Ovary (tissue), 9 donors: Measurements from ENCODE around the gene LRRC71. TPM values are rescaled to one million over a fixed set of nuclear protein-coding genes. Genes with fewer than 3 reads are reported as not detected.

ENCODE experiments used
- DNase-seq, 5 donors: peaks; one replicate each; pipeline ENCODE4 v3.0.0-alpha.2; 2019 to 2020
- H3K27ac ChIP-seq, 2 donors: fragments of 200-600 bp; one replicate each; pipeline versions ENCODE4 v1.5.1 to v1.8.0; 2019 to 2022
- H3K27me3 ChIP-seq: fragments of 200-600 bp; one replicate; pipeline ENCODE4 v1.8.0; 2022
- H3K36me3 ChIP-seq: fragments of 200-600 bp; sonication (generic); one replicate; pipeline ENCODE4 v1.5.1; 2019
- H3K4me1 ChIP-seq: one replicate; pipeline ENCODE4 v1.8.1; 2013; ENCODE audit warnings: mild to moderate bottlenecking, moderate library complexity; ENCODE audit not compliant: insufficient read depth
- H3K4me3 ChIP-seq: fragments of 200-600 bp; sonication (generic); one replicate; pipeline ENCODE4 v1.5.1; 2017
- H3K9me3 ChIP-seq, 2 donors: fragments of 200-600 bp in 1 of 2; sonication (generic) in 1 of 2; one replicate each; pipeline versions ENCODE4 v1.5.1 to v1.8.1; 2013 to 2019; ENCODE audit warnings: mild to moderate bottlenecking in 1 of 2, moderate library complexity in 1 of 2
- EP300 ChIP-seq: sonication (generic); formaldehyde crosslinking; IDR thresholded peaks from one replicate; pipeline ENCODE4 v1.6.1; 2017; ENCODE audit warnings: antibody characterized with exemption
- POLR2A ChIP-seq: fragments of 450-650 bp; IDR thresholded peaks from one replicate; pipeline ENCODE4 v1.6.1; 2017; ENCODE audit warnings: antibody characterized with exemption, mild to moderate bottlenecking, moderate library complexity
- WGBS, 3 donors: extraction: QIAGEN DNeasy Blood & Tissue Kit in 1 of 3; methylation state at CpG; one replicate each; pipeline versions ENCODE4 v1.1.5 to v1.1.7; 2013 to 2017; 5-methylcytosine and 5-hydroxymethylcytosine counted together
- intact Hi-C, 4 donors: fragments of 100-400 bp; cut with DNase I; formaldehyde crosslinking; loops; one replicate each; pipeline versions ENCODE4 v1.11.0 to v1.15.1; 2022 to 2023
- polyA plus RNA-seq, 2 donors: library from polyadenylated mRNA; stranded (reverse); fragments of 200-250 nt in 1 of 2; fragments of 350-450 nt in 1 of 2; fragmentation: Illumina TruSeq in 1 of 2; extraction: RNeasy Lipid Tissue Mini Kit (QIAGEN cat#74804) in 1 of 2; gene quantifications; one replicate each; pipeline ENCODE4 v1.2.3, GENCODE V29; 2013 to 2014
- total RNA-seq, 7 donors: library from RNA; depleted of rRNA in 2 of 7; stranded (reverse); fragments of >200 nt in 2 of 7; fragmentation: NEBNext Ultra II Directional in 3 of 7; extraction: Animal tissue kit (Norgen Biotek cat#: 25700) in 3 of 7; gene quantifications; one replicate each; pipeline versions ENCODE4 v1.1.0 to v1.2.4, GENCODE V29; 2016 to 2023
- TF ChIP-seq, protein P1 (sequence below), 3 donors: fragments of 450-650 bp in 2 of 3; fragments of 200-600 bp in 1 of 3; IDR thresholded peaks; one replicate each; pipeline versions ENCODE4 v1.5.1 to v1.8.0; 2016 to 2022; ENCODE audit warnings: antibody characterized with exemption in 3 of 3, mild to moderate bottlenecking in 1 of 3
- donor health status: DM: no; HTN: no; CAD: no; lungs with moderate emphysema.
- donor health status: DM: no; HTN: no; CAD: no.
- donor health status: Bipolar disorder and iron deficiency.
- donor health status: DM: yes; HTN: yes; CAD: no.
- donor health status: DM: no; HTN: no; CAD: no.
- donor health status: DM: yes; HTN: yes; CAD: no.

LRRC71 gene
- total and polyA plus RNA-seq, 9 donors = 0.07 to 11.1 (median 0.80) TPM; not detected in 3

DNA sequence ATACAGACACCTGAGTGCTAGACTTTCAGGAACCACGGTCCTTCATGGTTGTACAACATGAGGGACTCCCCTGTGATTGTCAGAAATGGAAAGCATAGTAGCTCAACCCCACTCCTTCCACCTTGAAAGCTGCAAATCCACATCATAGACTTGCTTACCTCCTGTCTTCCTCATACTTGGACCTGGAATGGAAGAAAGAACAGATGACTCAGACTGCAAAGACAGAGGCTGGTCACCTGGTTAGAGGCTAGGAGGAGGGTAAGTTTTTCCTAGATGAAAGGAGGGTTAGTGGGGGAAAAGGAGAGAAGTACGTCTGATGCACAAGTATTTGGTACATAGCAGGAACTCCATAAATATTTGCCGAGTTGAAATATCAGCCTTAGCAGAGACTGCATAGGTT is 37.2 kb downstream of the LRRC71 start:
- TF ChIP-seq EP300 (no peak), POLR2A (no peak)
- TF ChIP-seq, protein P1, sequence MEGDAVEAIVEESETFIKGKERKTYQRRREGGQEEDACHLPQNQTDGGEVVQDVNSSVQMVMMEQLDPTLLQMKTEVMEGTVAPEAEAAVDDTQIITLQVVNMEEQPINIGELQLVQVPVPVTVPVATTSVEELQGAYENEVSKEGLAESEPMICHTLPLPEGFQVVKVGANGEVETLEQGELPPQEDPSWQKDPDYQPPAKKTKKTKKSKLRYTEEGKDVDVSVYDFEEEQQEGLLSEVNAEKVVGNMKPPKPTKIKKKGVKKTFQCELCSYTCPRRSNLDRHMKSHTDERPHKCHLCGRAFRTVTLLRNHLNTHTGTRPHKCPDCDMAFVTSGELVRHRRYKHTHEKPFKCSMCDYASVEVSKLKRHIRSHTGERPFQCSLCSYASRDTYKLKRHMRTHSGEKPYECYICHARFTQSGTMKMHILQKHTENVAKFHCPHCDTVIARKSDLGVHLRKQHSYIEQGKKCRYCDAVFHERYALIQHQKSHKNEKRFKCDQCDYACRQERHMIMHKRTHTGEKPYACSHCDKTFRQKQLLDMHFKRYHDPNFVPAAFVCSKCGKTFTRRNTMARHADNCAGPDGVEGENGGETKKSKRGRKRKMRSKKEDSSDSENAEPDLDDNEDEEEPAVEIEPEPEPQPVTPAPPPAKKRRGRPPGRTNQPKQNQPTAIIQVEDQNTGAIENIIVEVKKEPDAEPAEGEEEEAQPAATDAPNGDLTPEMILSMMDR (IDR thresholded peaks at IDR 0.05) = no peak
- intact Hi-C loops = no loop called here
- Histone ChIP-seq H3K4me3 (no peak overlapping the region), H3K27me3 (no peaks in the 10 kb centered on the region), H3K4me1 (no peaks in the 10 kb centered on the region), H3K36me3 (no peaks in the 10 kb centered on the region), H3K9me3 (no peaks in the 10 kb centered on the region), H3K27ac (no peak overlapping the region)
- DNase-seq = no peak
- WGBS, 3 donors = 59 to 75% (median 61%) methylated on average over 3 of the region's 3 CpGs

DNA sequence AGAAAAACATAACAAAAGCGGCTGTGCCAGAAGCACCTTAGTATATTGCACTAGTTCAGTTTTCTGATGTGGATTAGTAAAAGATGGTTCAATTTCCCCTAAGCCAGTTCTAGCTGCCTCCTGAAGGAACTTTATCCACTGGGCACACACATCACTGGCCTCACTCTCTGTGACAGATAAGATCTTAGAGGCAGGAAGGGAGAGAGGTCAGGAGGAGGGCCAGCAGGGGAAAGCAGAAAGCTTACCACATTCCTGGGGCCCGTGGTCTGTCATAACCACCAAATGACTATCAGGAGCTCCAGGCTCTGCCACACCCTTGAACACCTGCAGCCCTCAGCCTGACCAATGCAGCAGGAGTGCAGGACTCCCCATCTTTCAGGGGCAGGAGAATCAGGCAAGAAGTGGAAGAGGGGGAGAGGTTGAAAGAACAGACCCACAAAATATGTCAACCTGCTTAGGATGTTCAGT is 37.8 kb downstream of the LRRC71 start:
- TF ChIP-seq, protein P1 (IDR thresholded peaks at IDR 0.05) = no peak
- TF ChIP-seq POLR2A (no peak), EP300 (no peak)

GRCh38 chr1:156959414-156959813 is 39.0 kb downstream of the LRRC71 start:
- TF ChIP-seq EP300 (no peak), POLR2A (no peak)
- TF ChIP-seq, protein P1 (IDR thresholded peaks at IDR 0.05) = no peak
- no peaks in the 10 kb centered on the region for H3K36me3 ChIP-seq
- WGBS, 3 donors = 43 to 59% (median 49%) methylated on average over 2 of the region's 2 CpGs
- H3K4me3 ChIP-seq = no peak overlapping the region
- DNase-seq = no peak
- no peaks in the 10 kb centered on the region for H3K4me1 ChIP-seq
- no peak overlapping the region for H3K27ac ChIP-seq
- H3K9me3 ChIP-seq = no peaks in the 10 kb centered on the region
- H3K27me3 ChIP-seq = no peaks in the 10 kb centered on the region
- intact Hi-C loops = no loop called here

More for the DNA sequence above, 37.8 kb downstream of the LRRC71 start:
- no peaks in the 10 kb centered on the region for H3K36me3 ChIP-seq
- intact Hi-C loops = no loop called here
- DNase-seq = no peak
- 62 to 69% (median 64%) methylated on average over 2 of the region's 2 CpGs for WGBS, 3 donors
- H3K27me3 ChIP-seq = no peaks in the 10 kb centered on the region
- no peak overlapping the region for H3K4me3 ChIP-seq
- H3K9me3 ChIP-seq = no peaks in the 10 kb centered on the region
- H3K27ac ChIP-seq = no peak overlapping the region
- H3K4me1 ChIP-seq = no peaks in the 10 kb centered on the region

GRCh38 chr1:156959925-156960324 is 39.5 kb downstream of the LRRC71 start:
- Histone ChIP-seq H3K4me1 (no peaks in the 10 kb centered on the region), H3K27ac (no peak overlapping the region), H3K9me3 (no peaks in the 10 kb centered on the region), H3K27me3 (no peaks in the 10 kb centered on the region), H3K4me3 (no peak overlapping the region), H3K36me3 (no peaks in the 10 kb centered on the region)
- intact Hi-C loops = no loop called here
- WGBS, 3 donors = 90 to 93% (median 93%) methylated on average over 6 of the region's 6 CpGs
- TF ChIP-seq, protein P1 (IDR thresholded peaks at IDR 0.05) = no peak
- no peak for DNase-seq
